MM.1S (cell line): ENCODE data around the gene PNKP.

Source experiments
- DNase-seq: peaks from one replicate; pipeline ENCODE4 v3.0.0-alpha.2; 2015
- H2AFZ ChIP-seq: fragments of 300-600 bp; sonication (generic); 2 replicates; pipeline ENCODE4 v1.6.0; 2016; ENCODE audit warnings: antibody characterized with exemption, low read length
- H3F3A ChIP-seq: fragments of 300-600 bp; sonication (generic); 2 replicates; pipeline ENCODE4 v1.6.1; 2016; ENCODE audit warnings: mild to moderate bottlenecking, antibody characterized with exemption, low read length, moderate library complexity, mixed read lengths; ENCODE audit not compliant: insufficient read depth
- H3K27ac ChIP-seq: fragments of 300-600 bp; sonication (generic); 2 replicates; pipeline ENCODE4 v1.5.1; 2016; ENCODE audit warnings: mild to moderate bottlenecking, low read length
- H3K27me3 ChIP-seq: fragments of 300-600 bp; sonication (generic); replicated peaks from 2 replicates; pipeline ENCODE4 v1.6.0; 2016; ENCODE audit warnings: low read length; ENCODE audit not compliant: insufficient read depth
- H3K36me3 ChIP-seq: fragments of 300-600 bp; sonication (generic); replicated peaks from 2 replicates; pipeline ENCODE4 v1.6.1; 2016; ENCODE audit warnings: mild to moderate bottlenecking, low read length, mixed read lengths; ENCODE audit not compliant: insufficient read depth
- H3K4me1 ChIP-seq: fragments of 300-600 bp; sonication (generic); 2 replicates; pipeline ENCODE4 v1.6.1; 2016; ENCODE audit warnings: low read length, mixed read lengths
- H3K4me2 ChIP-seq: fragments of 300-600 bp; sonication (generic); 2 replicates; pipeline ENCODE4 v1.6.0; 2016; ENCODE audit warnings: low read depth, low read length
- H3K4me3 ChIP-seq: fragments of 300-600 bp; sonication (generic); 2 replicates; pipeline ENCODE4 v1.5.1; 2016; ENCODE audit warnings: low read length, mixed read lengths
- H3K79me2 ChIP-seq: fragments of 300-600 bp; sonication (generic); 2 replicates; pipeline ENCODE4 v1.6.1; 2016; ENCODE audit warnings: mixed run types, low read length, mixed read lengths
- H3K9ac ChIP-seq: fragments of 300-600 bp; sonication (generic); 2 replicates; pipeline ENCODE4 v1.6.1; 2016; ENCODE audit warnings: low read length, mixed read lengths
- H3K9me2 ChIP-seq: fragments of 300-600 bp; sonication (generic); replicated peaks from 2 replicates; pipeline ENCODE4 v1.6.1; 2016; ENCODE audit warnings: mild to moderate bottlenecking, low read length, mixed read lengths; ENCODE audit not compliant: insufficient read depth
- H3K9me3 ChIP-seq: fragments of 300-600 bp; sonication (generic); replicated peaks from 2 replicates; pipeline ENCODE4 v1.6.1; 2016; ENCODE audit warnings: mild to moderate bottlenecking, low read length, mixed read lengths; ENCODE audit not compliant: insufficient read depth
- H4K20me1 ChIP-seq: fragments of 300-600 bp; sonication (generic); 2 replicates; pipeline ENCODE4 v1.6.1; 2016; ENCODE audit warnings: mild to moderate bottlenecking, low read length, moderate library complexity, mixed read lengths; ENCODE audit not compliant: insufficient read depth
- EZH2 ChIP-seq: fragments of 300-600 bp; sonication (generic); optimal IDR thresholded peaks from 2 replicates; pipeline ENCODE3; 2017; ENCODE audit warnings: low read depth, mild to moderate bottlenecking, antibody characterized with exemption, low read length, mixed read lengths
- EZH2phosphoT487 ChIP-seq: fragments of 300-600 bp; sonication (generic); IDR thresholded peaks from 2 replicates; pipeline ENCODE4 v1.6.1; 2018; ENCODE audit warnings: antibody characterized with exemption, low read length
- TF ChIP-seq, protein P1 (sequence below): fragments of 300-600 bp; sonication (generic); IDR thresholded peaks from 2 replicates; pipeline ENCODE4 v1.5.1; 2016; ENCODE audit warnings: antibody characterized with exemption, low read length, mixed read lengths

The PNKP gene

DNA sequence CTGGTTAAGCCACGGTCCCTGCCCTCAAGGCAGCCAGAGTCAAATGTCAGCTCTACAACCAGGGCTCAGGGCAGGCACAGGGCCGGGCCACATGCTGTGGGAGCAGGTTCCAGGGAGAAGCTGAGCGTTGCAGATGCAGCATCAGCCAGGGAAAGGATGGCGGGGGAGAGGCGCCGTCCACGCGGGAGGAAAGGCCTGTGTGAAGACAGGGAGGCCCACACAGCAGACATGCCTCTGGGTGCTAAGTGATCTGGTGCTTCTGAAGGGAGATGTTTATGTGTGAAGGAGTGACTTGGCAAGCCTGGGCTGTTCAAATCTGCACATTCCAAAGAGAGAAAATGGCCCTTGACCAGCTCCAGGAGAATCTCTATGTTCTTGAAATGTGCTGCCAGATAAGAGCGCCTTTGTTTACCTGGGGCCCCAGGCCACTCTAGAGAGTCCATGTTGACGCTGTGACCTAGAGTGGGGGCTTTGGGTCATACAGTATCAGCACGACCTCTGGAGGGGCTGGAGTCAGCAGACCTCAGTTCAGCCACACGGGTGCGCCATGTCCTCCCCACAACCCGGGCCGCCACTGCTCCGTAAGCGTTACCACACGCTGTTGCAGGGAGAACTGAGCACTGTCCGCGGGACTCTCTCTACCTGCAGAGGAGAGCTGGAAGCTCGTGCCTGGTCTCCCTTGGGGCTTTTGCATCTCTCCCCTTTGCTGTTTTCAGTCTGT lies 45.7 kb upstream of the PNKP start:
- no peak for DNase-seq
- Histone ChIP-seq H4K20me1 (peaks cover 8% of the 10 kb centered on the region; the same call in 1 of the 2 replicates), H3K9me2 (no peaks in the 10 kb centered on the region), H3K27ac (no peak overlapping the region), H3K4me3 (no peak overlapping the region), H3K4me2 (no peak overlapping the region), H3K9me3 (no peaks in the 10 kb centered on the region), H3F3A (no peaks in the 10 kb centered on the region), H3K36me3 (peaks cover 15% of the 10 kb centered on the region; the same call in 1 of the 2 replicates), H3K9ac (no peak overlapping the region), H3K27me3 (no peaks in the 10 kb centered on the region), H2AFZ (no peak overlapping the region), H3K4me1 (no peaks in the 10 kb centered on the region), H3K79me2 (peaks cover 89% of the 10 kb centered on the region)
- no peak for TF ChIP-seq EZH2phosphoT487
- TF ChIP-seq, protein P1, sequence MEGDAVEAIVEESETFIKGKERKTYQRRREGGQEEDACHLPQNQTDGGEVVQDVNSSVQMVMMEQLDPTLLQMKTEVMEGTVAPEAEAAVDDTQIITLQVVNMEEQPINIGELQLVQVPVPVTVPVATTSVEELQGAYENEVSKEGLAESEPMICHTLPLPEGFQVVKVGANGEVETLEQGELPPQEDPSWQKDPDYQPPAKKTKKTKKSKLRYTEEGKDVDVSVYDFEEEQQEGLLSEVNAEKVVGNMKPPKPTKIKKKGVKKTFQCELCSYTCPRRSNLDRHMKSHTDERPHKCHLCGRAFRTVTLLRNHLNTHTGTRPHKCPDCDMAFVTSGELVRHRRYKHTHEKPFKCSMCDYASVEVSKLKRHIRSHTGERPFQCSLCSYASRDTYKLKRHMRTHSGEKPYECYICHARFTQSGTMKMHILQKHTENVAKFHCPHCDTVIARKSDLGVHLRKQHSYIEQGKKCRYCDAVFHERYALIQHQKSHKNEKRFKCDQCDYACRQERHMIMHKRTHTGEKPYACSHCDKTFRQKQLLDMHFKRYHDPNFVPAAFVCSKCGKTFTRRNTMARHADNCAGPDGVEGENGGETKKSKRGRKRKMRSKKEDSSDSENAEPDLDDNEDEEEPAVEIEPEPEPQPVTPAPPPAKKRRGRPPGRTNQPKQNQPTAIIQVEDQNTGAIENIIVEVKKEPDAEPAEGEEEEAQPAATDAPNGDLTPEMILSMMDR, result no peak
- no peak for TF ChIP-seq EZH2

DNA sequence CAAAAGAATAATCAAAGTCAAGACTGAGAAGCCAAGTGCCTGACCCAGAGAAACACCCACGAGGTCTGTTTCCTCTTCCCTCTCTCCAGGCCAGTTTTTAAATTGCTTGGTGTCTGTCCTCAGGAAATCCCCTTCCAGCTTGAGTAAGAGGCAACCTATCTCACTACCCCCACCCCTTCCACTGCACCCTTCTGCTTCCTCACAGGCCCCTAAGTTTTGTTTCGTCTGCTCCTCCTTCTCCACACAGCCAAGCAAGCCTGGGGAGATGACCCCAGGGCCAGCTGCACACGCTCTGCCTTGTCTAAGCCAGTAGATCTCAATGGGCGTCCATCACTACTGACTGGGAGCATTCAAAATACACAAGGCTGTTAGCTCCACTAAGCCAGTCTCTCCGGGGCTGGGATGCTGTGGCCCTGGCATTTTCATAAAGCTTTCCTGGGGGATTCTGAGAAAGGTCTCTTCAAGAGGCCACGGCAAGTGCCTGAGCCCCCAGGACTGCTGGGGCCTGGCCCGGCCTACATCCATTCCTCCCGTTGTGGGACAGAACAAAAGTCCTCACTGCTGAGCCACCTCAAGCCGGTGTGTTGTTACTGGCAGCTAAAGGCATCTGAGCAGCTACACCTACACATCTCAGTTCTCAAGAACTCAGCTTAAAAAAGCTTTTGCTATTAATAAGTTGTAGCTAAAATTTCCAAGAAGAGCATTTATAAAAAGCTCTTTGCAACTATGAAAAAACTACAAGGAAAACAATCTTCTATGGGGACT lies 44.2 kb upstream of the PNKP start:
- H3K9me2 ChIP-seq, result no peaks in the 10 kb centered on the region
- no peak overlapping the region for H3K4me2 ChIP-seq
- TF ChIP-seq EZH2 (no peak), EZH2phosphoT487 (no peak)
- TF ChIP-seq, protein P1, result no peak
- H3K9me3 ChIP-seq, result no peaks in the 10 kb centered on the region
- H3K79me2 ChIP-seq, result peaks cover 79% of the 10 kb centered on the region
- no peaks in the 10 kb centered on the region; the same call in 1 of the 2 replicates for H3F3A ChIP-seq
- H3K4me3 ChIP-seq, result no peak overlapping the region
- H3K27me3 ChIP-seq, result no peaks in the 10 kb centered on the region
- no peak for DNase-seq
- peaks cover 6% of the 10 kb centered on the region; the same call in 1 of the 2 replicates for H4K20me1 ChIP-seq
- H3K36me3 ChIP-seq, result peaks cover 16% of the 10 kb centered on the region; the same call in 1 of the 2 replicates
- H2AFZ ChIP-seq, result no peak overlapping the region
- no peak overlapping the region for H3K9ac ChIP-seq
- H3K4me1 ChIP-seq, result no peaks in the 10 kb centered on the region
- H3K27ac ChIP-seq, result no peak overlapping the region

DNA sequence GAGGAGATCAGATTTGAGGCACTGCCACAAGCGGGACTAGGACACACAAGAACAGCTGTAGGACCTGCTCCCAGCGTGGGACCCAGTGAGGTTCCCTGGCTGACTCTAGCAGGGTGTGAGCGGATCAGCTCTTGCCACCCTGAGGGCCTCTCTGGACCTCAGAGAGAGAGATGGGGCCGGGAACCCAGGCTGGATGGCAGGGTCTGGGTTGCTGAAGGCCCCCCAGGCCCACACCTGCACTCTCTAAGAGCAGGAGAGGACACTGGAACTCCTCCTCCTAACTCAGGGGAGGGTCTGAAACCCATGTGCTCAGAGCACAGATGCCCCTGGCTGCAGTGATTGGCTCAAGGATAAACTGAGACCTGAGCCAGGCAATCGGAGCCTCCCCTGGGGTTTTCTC lies 42.8 kb upstream of the PNKP start:
- H3K4me3 ChIP-seq, result no peak overlapping the region
- H3K9ac ChIP-seq, result no peak overlapping the region
- H3K27me3 ChIP-seq, result no peaks in the 10 kb centered on the region
- no peak for DNase-seq
- H3K9me2 ChIP-seq, result no peaks in the 10 kb centered on the region
- H3K9me3 ChIP-seq, result no peaks in the 10 kb centered on the region
- no peak overlapping the region for H2AFZ ChIP-seq
- H3K36me3 ChIP-seq, result peaks cover 12% of the 10 kb centered on the region; the same call in 1 of the 2 replicates
- H3K79me2 ChIP-seq, result peaks cover 65% of the 10 kb centered on the region
- H4K20me1 ChIP-seq, result peaks cover 6% of the 10 kb centered on the region; the same call in 1 of the 2 replicates
- TF ChIP-seq, protein P1, result no peak
- TF ChIP-seq EZH2 (no peak), EZH2phosphoT487 (no peak)
- H3F3A ChIP-seq, result no peaks in the 10 kb centered on the region; the same call in 1 of the 2 replicates
- H3K27ac ChIP-seq, result no peak overlapping the region
- no peak overlapping the region for H3K4me2 ChIP-seq
- no peaks in the 10 kb centered on the region for H3K4me1 ChIP-seq
